SKM-1 treated with dmso at 0.1 percent for 144 hours (cell line): ENCODE data around the gene MYPN.
"Not testable (repeated sequence)": the region's sequence is repeated elsewhere in the genome, so short reads cannot be mapped to it uniquely, and the experiment has no call there.

Source experiments
- DNase-seq: peaks from one replicate; lab custom pipeline; 2025; ENCODE audit not compliant: unreplicated experiment; lab: John Stamatoyannopoulos, UW

The MYPN gene

DNA sequence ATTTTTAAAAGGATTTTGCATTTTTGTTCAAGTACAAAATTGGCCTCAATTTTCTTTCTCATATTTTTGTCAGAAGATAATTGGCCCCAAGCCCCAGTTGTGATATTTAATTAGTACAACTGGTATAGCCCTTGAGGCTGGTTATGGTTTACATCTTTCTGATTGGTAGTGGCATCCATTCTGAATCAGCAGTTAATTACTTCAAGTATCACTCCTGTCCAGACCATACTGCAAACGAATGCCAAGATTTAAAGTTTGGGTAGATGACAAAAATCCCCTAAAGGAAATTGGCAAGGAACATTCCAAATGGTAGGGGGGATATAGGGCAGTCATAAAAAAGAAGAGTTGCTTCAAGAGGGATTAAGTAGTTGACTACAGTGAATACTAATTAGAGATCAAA is 23.1 kb downstream of the MYPN start:
- no peak for DNase-seq

DNA sequence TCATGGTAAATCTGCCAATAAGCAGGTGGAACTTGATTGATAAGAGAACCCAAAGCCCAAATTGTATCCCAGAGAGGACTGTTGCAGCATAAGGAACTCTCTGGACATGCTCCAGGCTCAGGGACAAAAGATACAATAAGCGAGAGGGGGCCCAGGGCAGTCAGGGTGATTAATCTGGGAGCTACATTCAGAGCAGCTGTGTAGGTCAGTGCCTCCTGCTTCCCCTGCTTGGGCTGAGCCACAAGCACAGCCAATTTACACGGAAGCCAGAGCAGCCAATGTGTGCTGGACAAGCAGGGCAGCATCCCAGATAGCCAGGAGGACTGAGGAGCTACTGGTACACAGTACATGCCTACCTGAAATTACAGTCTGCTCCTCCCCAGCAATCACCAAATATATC is 24.2 kb downstream of the MYPN start:
- no peak for DNase-seq

DNA sequence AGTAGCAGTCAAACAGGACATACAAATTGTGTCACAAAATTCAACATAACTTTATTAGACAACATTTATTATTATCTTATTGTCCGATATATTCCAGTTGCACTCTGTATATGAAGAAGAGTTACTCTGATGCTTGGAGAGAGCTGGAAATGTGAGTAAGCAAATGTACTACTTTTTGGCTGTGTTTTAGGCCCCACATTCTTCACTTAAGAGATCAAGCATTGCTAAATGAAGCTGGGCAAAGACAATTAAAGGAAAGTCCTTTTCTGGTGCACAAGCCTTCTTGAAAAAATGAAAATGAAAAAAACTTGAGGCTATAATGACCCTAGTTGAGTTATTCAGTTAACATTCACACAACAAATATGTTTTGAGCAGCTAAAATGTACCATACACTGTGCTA is 26.1 kb downstream of the MYPN start:
- DNase-seq: no peak

DNA sequence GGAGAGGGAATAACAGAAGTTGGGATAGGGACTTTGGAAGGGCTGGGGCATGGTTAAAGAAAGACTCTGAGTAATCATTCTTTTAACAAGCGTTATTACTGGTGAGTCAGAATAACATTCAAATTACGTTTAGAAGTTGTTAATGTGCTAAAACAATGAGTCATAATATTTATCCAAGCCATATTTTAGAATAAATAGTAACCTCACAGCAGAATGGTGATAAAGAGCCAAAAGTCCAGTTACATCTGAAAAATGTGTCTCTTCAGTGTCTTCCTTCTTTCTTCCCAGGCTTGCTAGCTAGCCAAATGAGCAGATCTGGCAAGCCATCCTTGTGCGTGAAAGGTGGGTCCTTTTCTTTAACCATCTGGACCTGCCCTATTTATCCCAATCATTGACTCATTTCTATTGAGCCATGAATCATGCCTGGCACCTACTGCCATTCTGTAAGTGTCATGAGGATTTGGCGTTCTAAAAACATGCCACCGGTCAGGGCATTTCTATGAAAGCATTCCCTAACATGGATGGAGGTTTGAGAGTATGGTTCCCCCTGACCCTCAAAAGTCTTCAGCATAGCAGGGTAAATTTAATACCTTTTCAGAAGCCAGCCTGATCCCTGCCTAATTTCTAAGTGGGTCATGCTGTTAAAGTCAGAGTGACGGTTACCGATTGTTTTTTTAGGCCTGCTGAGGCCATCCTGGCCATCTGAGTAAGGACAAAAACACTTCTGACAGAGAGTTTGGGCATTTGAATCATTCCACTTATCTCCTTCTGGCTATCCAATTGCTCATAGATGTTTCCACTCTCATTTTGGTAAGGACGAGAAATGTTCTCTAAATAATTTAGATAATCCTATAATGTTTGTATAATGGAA is 26.9 kb downstream of the MYPN start:
- no peak for DNase-seq

GRCh38 chr10:68137171-68137570 is 27.9 kb downstream of the MYPN start:
- DNase-seq: no peak

DNA sequence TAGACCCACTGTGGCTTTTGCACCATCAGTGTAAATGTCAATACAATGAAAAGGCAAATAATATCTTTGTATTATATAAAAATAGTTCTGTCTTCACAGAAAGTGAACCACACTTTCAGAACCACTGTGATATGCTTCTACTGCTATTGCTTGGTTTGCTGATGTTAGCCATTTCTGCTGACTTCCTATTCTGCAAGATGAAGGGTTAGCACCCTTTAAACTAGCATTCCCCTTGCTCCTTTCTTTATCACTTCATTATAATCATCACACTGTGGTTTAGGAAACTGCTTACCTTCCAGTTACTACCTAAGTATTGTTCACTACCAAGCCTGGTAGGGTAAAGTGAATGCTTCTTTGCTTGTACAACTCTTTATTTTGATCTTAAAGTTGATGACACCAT is 29.2 kb downstream of the MYPN start:
- DNase-seq: no peak

DNA sequence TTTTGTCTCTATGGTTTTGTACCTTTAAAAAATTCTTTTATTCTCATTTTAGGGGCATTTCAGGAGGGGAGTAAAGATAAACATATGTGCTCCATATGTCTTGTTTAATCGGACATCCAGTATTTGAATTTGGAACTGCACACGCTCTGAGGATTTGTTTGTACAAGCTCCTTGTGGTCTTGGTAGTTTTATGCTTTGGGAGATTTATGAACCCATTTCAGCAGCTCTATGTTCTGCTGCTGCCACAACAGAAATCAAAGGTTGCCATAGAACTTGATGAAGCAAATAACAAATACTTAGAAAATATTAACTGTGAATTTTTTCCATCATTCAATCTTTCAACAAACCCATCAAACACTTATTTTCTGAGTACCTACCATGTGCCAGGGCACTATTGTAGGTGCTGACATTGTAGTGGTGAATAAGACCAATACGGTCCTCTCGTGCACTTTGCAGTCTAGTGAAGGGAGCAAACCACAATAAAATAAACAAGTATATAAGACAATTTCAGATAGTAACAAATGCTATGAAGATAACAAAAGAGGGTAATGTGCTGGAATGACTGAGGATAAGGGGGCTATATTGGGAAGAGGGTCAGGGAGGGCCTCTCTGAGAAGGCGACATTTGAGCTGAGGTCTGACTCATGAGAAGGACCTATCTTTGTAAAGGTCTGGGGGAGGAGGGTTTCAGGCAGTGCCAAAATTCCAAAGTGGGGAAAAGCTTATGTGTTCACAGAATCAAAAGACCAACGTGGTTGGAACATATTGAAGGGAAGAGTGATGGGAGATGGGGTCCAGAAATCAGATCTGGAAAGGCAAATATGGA is 30.4 kb downstream of the MYPN start:
- no peak for DNase-seq

- DNase-seq: no peak
Measured at GRCh38 chr10:68142761-68143160, 33.5 kb downstream of the MYPN start.

- DNase-seq: no peak
Measured at GRCh38 chr10:68144709-68145108, 35.4 kb downstream of the MYPN start.

- no peak for DNase-seq
Measured at GRCh38 chr10:68145705-68146104, 36.4 kb downstream of the MYPN start.

DNA sequence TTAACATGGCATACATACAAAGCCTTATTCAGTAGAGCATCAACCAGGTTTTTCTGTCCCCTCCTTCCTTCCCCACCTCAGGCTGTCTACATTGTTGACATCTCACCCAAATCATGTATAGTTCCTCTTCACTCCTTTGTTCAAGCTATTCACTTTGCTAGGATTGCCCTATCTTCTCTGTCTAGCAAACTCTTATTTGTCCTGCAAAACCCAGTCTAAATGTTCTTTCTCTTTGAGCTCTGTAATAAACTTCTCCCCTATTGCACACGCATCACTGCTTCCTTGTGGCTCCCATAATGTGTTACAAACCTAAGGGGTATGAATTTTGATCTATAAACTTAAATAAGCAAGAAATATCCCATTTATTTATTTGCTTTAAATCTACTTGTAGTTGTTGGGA is 36.8 kb downstream of the MYPN start:
- no peak for DNase-seq

DNA sequence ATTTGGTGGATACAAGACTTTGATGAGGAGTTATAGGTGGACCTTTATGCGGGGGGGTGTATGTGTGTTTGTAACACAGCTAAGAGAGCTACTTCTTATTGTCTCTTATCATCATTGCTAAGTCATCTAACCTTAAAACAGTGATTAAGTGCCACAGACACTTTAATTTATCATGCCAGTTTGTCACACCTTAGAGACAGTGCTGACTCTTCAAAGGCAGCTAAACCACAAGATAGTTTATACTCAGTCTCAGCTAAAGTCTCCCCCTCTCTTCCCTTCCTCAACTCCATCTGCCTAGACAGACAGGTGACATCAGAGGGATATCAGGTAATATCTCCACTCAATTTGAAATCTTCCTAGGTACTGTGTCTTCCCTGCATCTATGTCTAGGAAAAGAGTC is 42.2 kb downstream of the MYPN start:
- DNase-seq: no peak

DNA sequence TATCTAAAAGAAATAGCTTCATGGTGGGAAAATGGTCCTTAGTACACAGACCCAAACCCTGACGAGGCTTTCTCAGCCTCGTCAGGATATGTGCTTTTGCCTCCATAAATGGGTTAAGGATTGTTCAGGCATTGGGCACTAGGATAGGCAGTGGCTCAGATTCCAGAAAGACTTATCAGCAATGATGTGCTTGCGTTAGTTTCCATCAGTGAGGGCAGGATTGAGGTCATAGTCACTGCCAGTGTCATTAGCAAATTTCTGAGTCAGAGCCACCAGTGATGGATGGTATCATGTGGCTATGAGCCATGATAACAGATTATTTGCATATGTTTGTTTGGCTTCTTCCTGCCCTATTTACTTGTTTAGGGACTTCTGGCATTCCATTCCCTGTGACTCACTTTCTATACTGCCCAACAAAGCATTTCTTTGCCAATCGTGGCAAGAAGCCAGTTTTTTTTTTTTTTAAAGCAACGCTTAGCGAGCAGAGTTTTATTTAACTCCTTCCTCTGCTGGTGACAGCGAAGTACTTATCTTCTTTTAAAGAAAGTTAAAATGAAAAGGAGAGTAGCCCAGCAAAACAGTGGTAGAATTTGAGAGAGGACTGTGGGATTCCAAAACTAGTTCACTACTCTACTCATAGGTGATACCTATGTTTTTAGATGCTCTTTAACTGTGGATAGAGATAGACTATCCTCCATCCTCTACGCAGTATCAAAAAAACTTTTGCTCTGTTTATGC is 44.4 kb downstream of the MYPN start:
- DNase-seq: no peak

DNA sequence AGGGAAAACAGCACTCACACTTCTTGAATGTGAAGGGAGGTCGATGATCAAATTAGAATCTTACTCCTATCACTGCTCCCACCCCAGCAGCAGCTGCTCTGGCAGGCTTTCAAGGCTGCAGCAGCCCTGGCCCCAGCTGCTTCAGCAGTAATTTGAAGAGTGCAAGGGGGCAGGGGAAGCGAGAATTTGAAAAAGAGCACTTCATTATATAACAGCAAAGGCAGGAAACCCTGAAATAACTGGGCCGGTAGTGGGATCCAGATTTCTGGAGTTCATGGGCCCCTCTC is 44.9 kb downstream of the MYPN start:
- no peak for DNase-seq

GRCh38 chr10:68155615-68156210 is 46.4 kb downstream of the MYPN start:
- DNase-seq: no peak

GRCh38 chr10:68156373-68157185 is 47.3 kb downstream of the MYPN start:
- peak; percentile 44 for DNase-seq

DNA sequence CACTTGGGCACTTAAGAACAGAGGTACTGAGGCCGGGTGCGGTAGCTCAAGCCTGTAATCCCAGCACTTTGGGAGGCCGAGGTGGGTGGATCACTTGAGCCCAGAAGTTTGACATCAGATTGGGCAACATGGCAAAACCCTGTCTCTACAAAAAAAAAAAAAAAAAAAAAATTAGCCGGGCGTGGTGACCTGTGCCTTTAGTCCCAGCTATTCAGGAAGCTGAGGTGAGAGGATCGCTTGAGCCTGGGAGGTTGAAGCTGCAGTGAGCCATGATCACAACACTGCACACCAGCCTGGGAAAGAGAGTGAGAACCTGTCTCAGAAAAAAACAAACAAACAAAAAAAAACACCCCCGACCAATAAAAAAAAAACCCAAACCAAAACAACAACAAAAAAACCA is 48.2 kb downstream of the MYPN start:
- DNase-seq: not testable (repeated sequence)

DNA sequence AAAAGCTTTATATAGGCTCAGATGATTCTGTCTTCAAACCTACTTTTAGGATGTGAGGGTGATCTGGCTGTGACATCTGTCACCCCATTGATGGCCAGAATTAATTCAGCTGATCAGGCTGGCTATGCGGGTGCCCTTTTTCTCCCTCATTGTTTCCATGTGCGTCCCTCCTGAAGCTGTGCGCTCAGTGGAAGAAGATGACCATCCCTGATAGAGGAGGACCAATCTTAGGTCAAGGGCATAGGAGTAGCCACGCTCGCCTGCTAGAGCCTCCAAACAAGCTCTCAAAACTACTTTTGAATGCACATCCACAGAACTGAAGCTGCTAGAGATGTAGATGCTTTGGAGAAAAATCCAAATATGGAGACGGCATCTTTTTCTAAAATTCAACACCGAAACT is 48.7 kb downstream of the MYPN start:
- no peak for DNase-seq

GRCh38 chr10:68163735-68164134 is 54.4 kb downstream of the MYPN start:
- DNase-seq: no peak

DNA sequence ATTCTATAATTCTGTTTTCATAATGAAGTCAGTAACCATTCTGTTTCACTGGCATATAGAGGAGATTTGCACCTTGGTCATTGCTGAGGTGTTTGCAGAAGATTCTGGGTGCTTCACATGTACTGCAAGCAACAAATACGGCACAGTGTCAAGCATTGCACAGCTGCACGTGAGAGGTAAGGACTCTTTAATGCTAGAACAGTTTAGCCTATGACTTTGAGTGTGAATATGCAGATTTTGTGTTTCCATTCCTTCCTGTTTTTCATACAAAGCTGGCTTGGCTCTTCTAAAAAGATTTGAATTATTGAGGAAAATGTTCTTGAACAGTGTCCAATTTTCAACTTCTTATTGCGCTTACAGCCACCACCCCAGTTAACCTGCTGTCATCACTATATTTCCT is 56.4 kb downstream of the MYPN start:
- no peak for DNase-seq
